Erythroblast (primary cell): ENCODE data around the gene FOXL2NB.

ENCODE experiments used
- GATA1 ChIP-seq: IDR thresholded peaks from 2 replicates; pipeline ENCODE4 v1.6.1; 2011; ENCODE audit warnings: low read depth, mild to moderate bottlenecking, control low read depth, low read length, moderate library complexity
- POLR2A ChIP-seq: IDR thresholded peaks from 2 replicates; pipeline ENCODE4 v1.6.1; 2011; ENCODE audit warnings: mild to moderate bottlenecking, low read length

DNA sequence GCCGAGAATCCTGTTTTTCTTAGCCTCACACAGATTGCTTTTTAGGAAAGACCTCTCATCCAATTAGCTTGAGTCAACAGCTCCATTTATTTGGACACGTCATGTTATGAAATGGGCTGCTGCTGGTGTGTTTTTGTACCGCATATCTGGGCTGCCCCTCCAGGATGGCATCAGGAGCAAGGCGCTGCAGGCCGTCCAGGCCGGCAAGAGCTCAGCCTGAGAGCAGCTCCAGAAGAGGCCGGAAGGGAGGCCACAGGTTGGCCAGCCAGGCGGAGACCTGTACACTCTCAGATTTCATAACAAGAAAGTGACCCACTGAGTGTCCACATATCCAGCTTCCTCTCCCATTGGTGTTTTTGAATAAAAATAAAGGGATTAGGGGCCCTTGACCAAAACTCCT is 28.3 kb downstream of the FOXL2NB start:
- TF ChIP-seq POLR2A (no peak), GATA1 (no peak)
